Endodermal cell (in vitro differentiated cells): Measurements from ENCODE around the gene CACNA2D2. TPM values are rescaled to one million over a fixed set of nuclear protein-coding genes. Genes with fewer than 3 reads are reported as not detected.

ENCODE experiments used
- DNase-seq: peaks from one replicate; pipeline ENCODE4 v3.0.0-alpha.2; 2017
- H3K27ac ChIP-seq: 2 replicates; pipeline ENCODE4 v1.5.1; 2013; ENCODE audit warnings: mild to moderate bottlenecking, low read depth, low read length, moderate library complexity
- H3K27me3 ChIP-seq: 2 replicates; pipeline ENCODE4 v1.6.1; 2013; ENCODE audit warnings: mild to moderate bottlenecking, low read length, moderate library complexity; ENCODE audit not compliant: insufficient read depth, control insufficient read depth, poor library complexity, severe bottlenecking
- H3K36me3 ChIP-seq: 2 replicates; pipeline ENCODE4 v1.7.0; 2013; ENCODE audit warnings: mild to moderate bottlenecking, low read length, moderate library complexity; ENCODE audit not compliant: control insufficient read depth, insufficient read depth
- H3K4me1 ChIP-seq: one replicate; pipeline ENCODE4 v1.7.0; 2013; ENCODE audit warnings: low read length; ENCODE audit not compliant: control insufficient read depth, insufficient read depth
- H3K4me3 ChIP-seq: 2 replicates; pipeline ENCODE4 v1.5.1; 2013; ENCODE audit warnings: mild to moderate bottlenecking, low read length, moderate library complexity
- H3K9ac ChIP-seq: 2 replicates; pipeline ENCODE4 v1.6.1; 2013; ENCODE audit warnings: mild to moderate bottlenecking, low read length, moderate library complexity; ENCODE audit not compliant: poor library complexity, severe bottlenecking; ENCODE audit errors: extremely low read depth
- H3K9me3 ChIP-seq: 2 replicates; pipeline ENCODE4 v1.6.1; 2013; ENCODE audit warnings: mild to moderate bottlenecking, low read length, moderate library complexity; ENCODE audit not compliant: control insufficient read depth
- H3K27ac Mint-ChIP-seq: 2 replicates; pipeline ENCODE4 v1.8.0; 2020; ENCODE audit warnings: mixed read lengths
- H3K27me3 Mint-ChIP-seq: 2 replicates; pipeline ENCODE4 v1.8.0; 2021; ENCODE audit warnings: mild to moderate bottlenecking, mixed read lengths; ENCODE audit not compliant: insufficient read depth
- H3K36me3 Mint-ChIP-seq: 2 replicates; pipeline ENCODE4 v1.8.0; 2020; ENCODE audit warnings: low read depth, mixed read lengths
- H3K4me1 Mint-ChIP-seq: 2 replicates; pipeline ENCODE4 v1.8.0; 2020; ENCODE audit warnings: mixed read lengths
- H3K4me3 Mint-ChIP-seq: 2 replicates; pipeline ENCODE4 v1.8.0; 2020; ENCODE audit warnings: mild to moderate bottlenecking, moderate library complexity, mixed read lengths
- H3K9me3 Mint-ChIP-seq: 2 replicates; pipeline ENCODE4 v1.8.0; 2020; ENCODE audit warnings: mild to moderate bottlenecking, mixed read lengths
- WGBS, 2 experiments: methylation state at CpG; one replicate each; pipeline versions ENCODE4 v1.1.5 to v1.1.7; 2013; ENCODE audit warnings: missing lambda C conversion rate in 2 of 2, mixed read lengths in 1 of 2; ENCODE audit not compliant: insufficient coverage in 1 of 2, insufficient read length in 1 of 2; 5-methylcytosine and 5-hydroxymethylcytosine counted together
- total RNA-seq, 2 donors: library from RNA; stranded (reverse); fragmentation: NEBNext Ultra II Directional in 1 of 2; extraction: Animal tissue kit (Norgen Biotek cat#: 25700) in 1 of 2; gene quantifications; 2 replicates in 1 of 2; 3 replicates in 1 of 2; pipeline ENCODE4 v1.2.1, GENCODE V29; 2021
- TF ChIP-seq, protein P1 (sequence below): fragments of 200-600 bp; sonication (generic); conservative IDR thresholded peaks from 2 replicates; pipeline ENCODE4 v1.5.0; 2021; ENCODE audit warnings: antibody characterized with exemption, mild to moderate bottlenecking

Gene CACNA2D2
- total RNA-seq, 2 donors from 2014 or later, result 17.6 to 20.7 TPM

DNA sequence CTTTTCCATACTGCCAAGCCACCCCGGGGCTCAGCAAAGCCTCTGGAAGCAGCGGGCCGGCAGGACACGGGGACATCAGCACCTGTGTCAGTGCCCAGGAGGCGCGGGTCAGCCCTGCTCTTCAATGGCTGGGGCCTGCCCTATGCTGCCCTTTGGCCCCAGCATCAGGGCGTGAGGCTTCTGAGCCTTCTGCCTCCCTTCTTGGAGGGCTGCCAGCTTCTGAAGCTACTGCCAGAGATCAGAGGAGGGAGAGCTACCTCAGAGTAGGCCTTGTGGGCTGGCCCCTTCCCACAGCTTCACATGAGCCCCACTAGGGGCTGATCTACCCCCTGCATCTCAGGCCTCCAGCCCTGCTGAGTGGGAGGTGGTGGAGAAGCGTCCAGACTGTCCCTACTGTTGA is 131.1 kb downstream of the CACNA2D2 start:
- Histone ChIP-seq H3K4me1 (peaks cover 8% of the 10 kb centered on the region), H3K27ac (peak overlapping the region; percentile 38), H3K27me3 (no peaks in the 10 kb centered on the region), H3K4me3 (no peak overlapping the region), H3K36me3 (no peaks in the 10 kb centered on the region), H3K9ac (no peak overlapping the region), H3K9me3 (no peaks in the 10 kb centered on the region)
- Mint-ChIP-seq H3K9me3 (no peaks in the 10 kb centered on the region), H3K4me1 (peaks cover 10% of the 10 kb centered on the region), H3K4me3 (no peak overlapping the region), H3K27me3 (no peaks in the 10 kb centered on the region), H3K27ac (no peak overlapping the region), H3K36me3 (no peaks in the 10 kb centered on the region)
- DNase-seq, result no peak
- TF ChIP-seq, protein P1, sequence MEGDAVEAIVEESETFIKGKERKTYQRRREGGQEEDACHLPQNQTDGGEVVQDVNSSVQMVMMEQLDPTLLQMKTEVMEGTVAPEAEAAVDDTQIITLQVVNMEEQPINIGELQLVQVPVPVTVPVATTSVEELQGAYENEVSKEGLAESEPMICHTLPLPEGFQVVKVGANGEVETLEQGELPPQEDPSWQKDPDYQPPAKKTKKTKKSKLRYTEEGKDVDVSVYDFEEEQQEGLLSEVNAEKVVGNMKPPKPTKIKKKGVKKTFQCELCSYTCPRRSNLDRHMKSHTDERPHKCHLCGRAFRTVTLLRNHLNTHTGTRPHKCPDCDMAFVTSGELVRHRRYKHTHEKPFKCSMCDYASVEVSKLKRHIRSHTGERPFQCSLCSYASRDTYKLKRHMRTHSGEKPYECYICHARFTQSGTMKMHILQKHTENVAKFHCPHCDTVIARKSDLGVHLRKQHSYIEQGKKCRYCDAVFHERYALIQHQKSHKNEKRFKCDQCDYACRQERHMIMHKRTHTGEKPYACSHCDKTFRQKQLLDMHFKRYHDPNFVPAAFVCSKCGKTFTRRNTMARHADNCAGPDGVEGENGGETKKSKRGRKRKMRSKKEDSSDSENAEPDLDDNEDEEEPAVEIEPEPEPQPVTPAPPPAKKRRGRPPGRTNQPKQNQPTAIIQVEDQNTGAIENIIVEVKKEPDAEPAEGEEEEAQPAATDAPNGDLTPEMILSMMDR, result peak; percentile 19
- WGBS, 2 experiments, result 85 to 89% methylated on average over 8 of the region's 8 CpGs

DNA sequence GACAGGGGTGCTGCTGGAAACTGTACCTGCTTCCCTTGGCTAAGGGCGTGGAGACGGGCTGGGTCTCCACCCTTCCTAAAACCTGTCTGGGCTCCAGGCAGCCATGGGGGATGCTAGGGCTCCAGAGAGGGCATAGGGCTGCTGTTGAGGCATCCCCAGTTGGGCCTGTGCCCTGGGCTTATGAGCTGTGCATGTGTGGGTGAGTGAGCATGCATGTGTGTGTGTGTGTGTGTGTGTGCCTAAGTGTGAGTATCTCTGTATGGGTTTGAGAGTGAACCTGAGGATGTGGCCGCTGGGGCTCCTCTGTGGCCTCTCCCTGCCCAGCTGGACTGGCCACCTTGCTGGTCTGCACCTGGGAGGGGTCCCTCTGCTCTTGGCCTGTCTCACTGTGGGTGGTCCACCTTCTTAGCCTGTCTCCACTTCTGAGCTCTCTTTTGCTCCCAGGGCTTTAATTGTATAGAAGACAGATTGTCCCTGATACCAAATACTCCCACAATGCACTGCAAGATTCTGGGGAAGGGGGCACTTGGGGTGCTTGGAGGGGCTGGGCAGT is 132.2 kb downstream of the CACNA2D2 start:
- 90% methylated on average over 3 of the region's 3 CpGs; no CpG with 5 or more reads in 1 of the 2 experiments for WGBS, 2 experiments
- no peak for DNase-seq
- Mint-ChIP-seq H3K4me3 (no peak overlapping the region), H3K4me1 (peaks cover 10% of the 10 kb centered on the region), H3K36me3 (no peaks in the 10 kb centered on the region), H3K9me3 (no peaks in the 10 kb centered on the region), H3K27me3 (no peaks in the 10 kb centered on the region), H3K27ac (no peak overlapping the region)
- Histone ChIP-seq H3K9me3 (no peaks in the 10 kb centered on the region), H3K27ac (no peak overlapping the region), H3K36me3 (no peaks in the 10 kb centered on the region), H3K4me1 (peaks cover 8% of the 10 kb centered on the region), H3K27me3 (peaks cover 1% of the 10 kb centered on the region), H3K4me3 (no peak overlapping the region), H3K9ac (no peak overlapping the region)
- TF ChIP-seq, protein P1, result no peak

DNA sequence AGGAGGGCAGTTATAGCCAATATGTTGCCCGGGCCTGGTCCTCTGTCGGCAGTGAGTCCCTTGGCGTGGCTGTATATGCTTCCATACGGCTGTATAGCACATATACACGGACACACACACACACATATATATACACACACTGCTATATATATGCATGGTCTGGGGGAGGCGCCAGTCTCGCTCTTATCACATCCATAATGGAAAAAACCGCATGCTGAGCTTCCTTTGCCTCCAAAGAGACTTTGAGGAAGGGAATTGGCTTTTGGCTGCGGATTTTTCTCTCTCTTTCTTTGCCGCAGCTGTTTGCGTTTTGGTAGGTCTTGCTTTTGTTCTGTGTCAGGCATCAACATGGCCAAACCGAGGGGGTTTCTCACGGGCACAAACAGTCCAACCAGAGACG is 132.8 kb downstream of the CACNA2D2 start:
- no peak for DNase-seq
- Histone ChIP-seq H3K4me1 (peaks cover 8% of the 10 kb centered on the region), H3K9ac (no peak overlapping the region), H3K36me3 (no peaks in the 10 kb centered on the region), H3K27me3 (peaks cover 8% of the 10 kb centered on the region), H3K4me3 (no peak overlapping the region), H3K9me3 (no peaks in the 10 kb centered on the region), H3K27ac (no peak overlapping the region)
- no peak overlapping the region for H3K4me3 Mint-ChIP-seq
- 73 to 83% methylated on average over 11 to 14 of the region's 14 CpGs for WGBS, 2 experiments
- no peaks in the 10 kb centered on the region for H3K36me3 Mint-ChIP-seq
- H3K4me1 Mint-ChIP-seq, result peaks cover 10% of the 10 kb centered on the region
- no peaks in the 10 kb centered on the region for H3K27me3 Mint-ChIP-seq
- H3K27ac Mint-ChIP-seq, result peak overlapping the region; percentile 41
- TF ChIP-seq, protein P1, result peak; percentile 31
- H3K9me3 Mint-ChIP-seq, result no peaks in the 10 kb centered on the region
